Activated CD8-positive, alpha-beta memory T cell treated with anti-CD3 and anti-CD28 coated beads, Interleukin-2, amount 50 U/mL, for 24 hours (primary cell): ENCODE results near the gene TMEM69.
"Not testable (repeated sequence)": the region's sequence is repeated elsewhere in the genome, so short reads cannot be mapped to it uniquely, and the experiment has no call there.

Source experiments
- DNase-seq: peaks from one replicate; pipeline ENCODE4 v3.0.0-alpha.2; 2020; ENCODE audit errors: extremely low read depth

Gene TMEM69

DNA sequence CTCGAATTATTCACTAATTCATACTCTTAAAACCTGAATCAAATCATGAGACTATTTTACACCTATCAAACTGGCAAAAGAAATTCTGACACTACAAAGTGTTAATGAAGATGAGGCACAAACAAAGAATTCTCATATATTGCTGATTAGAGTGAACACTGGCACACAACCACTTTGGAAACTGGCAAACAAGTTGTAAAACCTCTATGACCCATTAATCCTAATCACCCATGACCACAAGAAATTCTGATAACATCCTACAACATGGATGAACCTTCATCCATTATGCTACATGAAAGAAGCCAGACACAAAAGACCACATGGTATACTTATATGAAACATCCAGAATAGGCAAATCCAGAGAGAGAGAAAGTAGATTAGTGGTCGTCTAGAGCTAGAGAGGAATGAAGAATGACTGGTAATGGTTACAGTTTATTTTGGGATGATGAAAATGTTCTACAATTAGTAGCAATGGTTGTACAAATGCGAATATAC is 10.2 kb upstream of the TMEM69 start:
- no peak for DNase-seq

DNA sequence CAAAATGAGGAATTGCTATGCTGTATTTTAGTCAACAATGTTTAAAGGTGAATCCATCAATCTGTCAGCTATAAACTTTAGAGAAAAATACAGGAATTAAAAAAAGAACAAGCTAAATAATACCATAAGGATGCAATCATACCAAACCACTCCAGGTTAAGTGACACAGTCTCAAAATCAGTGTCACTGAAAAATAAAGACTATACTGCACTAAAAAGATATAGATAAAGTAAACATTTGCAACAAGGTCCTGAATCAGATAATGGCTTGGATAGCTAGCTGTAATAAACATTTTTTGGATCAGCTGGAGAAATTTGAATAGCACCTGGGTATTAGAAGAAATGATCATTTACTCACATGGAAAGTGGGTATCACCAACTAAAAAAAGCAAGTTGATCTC is 9.5 kb upstream of the TMEM69 start:
- DNase-seq = no peak

DNA sequence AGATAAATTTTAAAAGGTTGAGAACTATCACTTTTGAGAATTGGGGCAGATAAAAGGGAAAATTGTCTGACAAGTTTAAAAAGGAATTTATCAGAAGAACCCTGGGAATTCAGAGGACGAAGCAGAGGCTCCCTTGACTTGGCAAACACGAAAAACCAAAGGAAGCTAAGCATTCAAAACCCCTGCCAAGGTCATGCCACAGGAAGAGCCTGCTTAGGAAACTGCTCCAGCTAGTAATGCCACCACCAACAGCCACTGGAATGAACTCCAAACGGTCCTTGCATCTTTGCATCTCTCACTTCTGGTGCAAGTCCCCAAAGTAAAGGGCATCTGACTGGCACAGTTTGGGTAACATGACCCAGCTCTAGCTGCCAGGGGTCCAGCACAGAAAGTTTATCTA is 8.9 kb upstream of the TMEM69 start:
- DNase-seq = no peak

DNA sequence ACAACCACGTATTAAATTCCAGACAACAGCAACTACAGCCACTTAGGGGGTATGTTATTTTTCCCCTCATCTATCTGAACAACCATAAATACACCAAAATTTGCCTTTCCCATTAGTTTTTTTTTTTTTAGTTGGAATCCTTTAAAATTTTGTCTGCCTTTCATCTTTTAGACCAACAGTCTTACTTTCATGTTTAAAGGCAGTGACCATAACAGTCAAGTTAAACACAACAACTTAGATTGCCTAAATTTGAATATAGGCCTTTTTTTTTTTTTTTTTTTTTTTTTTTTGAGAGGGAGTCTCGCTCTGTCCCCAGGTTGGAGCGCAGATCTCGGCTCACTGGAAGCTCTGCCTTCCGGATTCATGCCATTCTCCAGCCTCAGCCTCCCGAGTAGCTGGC is 5.0 kb upstream of the TMEM69 start:
- DNase-seq = no peak

DNA sequence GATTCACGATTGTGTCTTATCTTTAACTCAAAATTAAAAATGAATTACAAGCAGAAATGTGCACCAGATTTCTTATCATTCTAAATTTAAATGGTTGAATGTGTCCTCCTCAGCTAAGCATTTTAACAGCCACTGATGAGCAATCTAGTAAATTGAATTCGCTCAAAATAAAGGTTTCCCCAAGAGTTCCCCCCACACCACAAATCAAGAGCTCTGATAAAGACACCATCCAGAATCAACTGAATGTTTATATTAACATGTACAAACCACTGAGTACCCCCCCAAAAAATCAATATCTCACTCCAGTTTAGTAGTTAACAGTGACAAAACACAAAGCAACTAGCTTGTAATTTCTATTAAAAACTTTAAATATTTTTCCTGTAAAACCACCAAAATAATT is 3.6 kb upstream of the TMEM69 start:
- no peak for DNase-seq

DNA sequence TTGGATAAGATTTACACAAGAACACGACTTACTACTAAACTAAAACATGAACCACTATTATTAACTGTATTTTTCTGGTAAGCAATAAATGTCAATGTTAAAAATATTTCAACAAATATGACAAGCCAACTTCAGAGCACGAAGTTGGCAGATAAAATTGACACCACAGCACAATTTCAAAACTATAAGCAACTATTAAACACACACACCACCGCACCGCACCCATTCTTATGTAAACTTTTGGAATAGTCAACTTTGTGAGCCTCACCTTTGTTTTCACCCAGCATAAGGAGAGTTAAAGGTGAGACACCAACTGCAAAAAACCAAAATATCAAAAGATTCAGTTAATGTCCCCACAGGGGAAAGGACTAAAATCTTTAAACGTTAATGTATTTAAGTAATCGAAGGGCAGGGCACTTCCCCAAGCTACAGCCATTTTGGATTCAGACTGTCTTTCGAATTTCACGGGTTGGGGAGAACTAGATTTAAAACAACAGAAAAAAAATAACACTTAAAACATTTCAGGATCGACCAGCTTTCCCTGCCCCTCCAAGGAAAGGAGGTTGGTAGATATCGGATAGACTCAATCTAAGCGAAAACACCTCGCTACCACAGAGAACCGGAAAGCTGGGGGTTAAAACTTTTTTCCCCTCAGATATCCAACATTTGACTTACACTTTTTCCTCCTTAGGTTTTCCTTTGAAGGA is 2.5 kb upstream of the TMEM69 start:
- DNase-seq = no peak

DNA sequence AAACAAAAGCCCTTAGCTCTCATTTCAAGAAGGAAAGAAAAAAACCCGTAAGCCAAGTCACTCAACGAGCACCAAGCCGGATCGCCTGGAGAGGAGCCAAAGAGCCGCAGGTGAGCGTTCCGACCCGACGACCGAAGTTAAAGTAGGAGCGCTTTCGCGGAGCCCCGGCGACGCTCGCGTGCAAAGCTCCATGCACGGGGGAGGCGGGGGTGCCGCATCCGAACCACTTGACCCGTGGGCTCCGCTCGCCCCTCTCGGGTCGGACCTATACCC is 2.0 kb upstream of the TMEM69 start:
- peak; percentile 23 for DNase-seq

DNA sequence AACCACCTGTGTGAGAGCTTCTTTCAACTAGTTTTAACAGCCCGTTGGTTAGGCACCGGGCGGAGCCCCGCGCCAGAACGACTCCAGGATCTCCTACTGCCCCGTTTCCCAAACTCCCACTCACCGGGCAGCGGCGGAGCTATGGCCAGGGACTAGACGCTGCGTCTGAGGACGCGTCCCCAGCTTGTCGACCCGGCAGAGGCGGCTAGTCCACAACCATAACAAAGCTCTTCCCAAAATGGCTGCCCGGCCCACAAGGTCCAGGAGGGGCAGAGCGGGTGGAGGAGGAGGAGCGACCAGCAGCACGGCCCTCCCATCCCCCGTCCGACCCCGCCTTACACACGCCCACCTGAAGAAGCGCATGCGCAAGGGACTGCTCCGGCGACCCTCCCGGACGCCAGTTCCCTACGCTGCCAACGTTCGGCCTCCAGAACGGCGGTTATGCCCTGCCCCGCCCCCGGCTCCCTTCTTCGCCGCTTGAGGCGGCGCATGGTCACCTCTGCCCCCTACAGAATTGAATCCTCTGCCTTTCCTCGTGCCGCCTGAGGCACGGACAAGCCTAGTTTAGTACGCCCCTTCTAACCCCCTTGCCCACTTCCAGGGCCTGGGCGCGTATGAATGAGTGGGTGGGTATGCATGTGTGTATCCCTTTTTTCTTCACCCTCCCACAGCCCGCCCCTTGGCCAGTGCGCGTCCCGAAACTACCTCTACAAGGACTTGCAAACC is 1.5 kb upstream of the TMEM69 start, which contains the start of gene GPBP1L1:
GPBP1L1 (minus strand) TSS at position 246 of the 726 bp plus-strand sequence. CDS start 27,446 bp downstream, outside the sequence.
- DNase-seq = peak; percentile 96

DNA sequence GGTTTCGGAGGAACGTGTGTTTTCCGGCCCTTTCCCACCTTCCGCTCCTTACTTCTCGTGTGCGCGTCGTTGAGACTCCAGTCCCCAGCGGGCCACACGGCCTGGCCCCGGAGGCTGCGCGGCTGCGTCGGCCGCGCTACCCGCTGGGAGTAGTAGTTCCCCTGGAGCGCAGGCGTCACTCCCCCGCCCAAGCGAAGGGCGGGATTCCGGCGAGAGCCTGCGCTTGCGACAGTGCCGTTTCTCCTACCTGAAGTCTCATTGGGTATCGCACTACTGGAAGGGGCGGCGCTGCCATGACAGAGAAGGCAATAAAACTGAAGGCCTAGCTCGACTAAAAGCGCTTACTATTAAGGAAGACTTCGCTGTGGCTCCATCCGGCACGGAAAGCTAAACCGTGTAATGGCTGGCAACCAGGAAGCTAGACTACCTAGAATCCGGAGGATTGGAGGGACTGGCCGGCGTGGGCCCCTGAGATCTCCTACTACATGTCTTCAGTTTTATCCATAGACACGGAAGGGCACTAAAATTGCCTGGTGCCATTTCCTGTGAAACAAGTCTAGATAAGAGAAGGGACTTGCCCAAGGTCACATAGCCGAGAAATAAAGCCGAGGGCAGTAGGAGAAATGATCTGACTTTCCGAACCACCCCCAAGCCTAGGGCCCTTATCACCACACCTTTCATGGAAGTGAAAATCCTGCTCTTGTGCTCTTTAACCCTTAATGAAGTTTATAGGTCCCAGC is 797 bp upstream of the TMEM69 start:
- peak; percentile 93 for DNase-seq

DNA sequence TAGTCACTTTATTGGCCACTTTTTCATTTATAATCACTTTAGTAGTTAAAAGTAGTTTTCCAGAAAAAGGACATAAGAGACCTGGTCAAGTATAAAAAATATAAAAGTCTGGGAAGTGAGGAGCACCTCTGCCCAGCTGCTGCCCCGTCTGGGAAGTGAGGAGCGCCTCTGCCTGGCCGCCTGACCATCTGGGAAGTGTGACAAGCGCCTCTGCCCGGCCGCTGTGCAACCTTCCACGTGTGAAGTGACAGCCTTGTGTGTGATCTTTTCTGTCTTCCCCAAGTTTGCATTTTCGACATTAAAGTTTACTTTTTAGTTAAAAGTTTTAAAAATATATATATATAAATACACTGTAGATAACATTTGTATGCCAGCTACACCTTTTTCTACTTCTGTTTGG is 5.8 kb downstream of the TMEM69 start:
- not testable (repeated sequence) for DNase-seq

DNA sequence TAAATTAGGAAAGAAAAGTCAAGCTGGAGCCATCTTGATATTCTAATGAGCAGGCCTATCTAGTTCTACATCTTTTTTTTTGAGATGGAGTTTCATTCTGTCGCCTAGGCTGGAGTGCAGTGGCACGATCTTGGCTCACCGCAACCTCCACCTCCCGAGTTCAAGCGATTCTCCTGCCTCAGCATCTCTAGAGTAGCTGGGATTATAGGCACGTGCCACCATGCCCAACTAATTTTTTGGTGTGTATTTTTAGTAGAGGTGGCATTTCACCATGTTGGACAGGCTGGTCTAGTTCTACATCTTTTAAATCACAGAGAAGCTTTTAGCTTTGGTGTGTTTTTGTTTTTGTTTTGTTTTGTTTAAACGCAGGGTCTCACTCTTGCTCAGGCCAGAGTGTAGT is 6.8 kb downstream of the TMEM69 start:
- no peak for DNase-seq

DNA sequence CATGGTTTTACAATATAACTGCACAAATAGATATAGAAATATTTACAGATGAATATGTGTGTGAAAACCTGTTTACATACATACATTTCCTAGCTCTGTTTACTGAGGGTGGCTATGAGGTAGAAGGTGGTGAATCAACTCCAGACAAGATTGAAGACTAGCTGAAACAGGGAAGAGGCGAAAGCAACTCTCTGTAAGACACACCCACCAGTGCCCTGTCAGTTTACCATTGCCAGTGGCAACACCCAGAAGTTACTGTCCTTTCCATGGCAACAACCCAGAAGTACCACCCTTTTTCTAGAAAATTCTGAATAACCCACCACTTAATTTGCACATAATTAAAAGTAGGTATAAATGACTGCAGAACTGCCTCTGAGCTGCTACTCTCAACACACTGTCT is 16.7 kb downstream of the TMEM69 start:
- no peak for DNase-seq

DNA sequence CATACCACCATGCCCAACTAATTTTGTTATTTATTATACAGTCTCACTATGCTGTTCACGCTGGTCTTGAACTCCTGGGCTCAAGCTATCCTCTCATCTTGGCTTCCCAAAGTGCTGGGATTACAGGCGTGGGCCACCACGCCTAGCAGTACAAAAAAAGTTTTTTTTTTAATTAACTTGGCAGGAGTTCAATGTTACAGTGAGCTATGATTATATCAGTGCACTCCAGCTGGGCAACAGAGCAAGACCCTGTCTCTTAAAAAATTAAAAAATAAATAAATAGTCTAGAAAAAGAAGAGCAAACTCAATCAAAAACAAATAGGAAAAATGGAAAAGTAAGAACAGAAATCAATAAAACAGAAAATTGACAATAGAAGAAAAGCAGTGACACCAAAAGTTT is 25.7 kb downstream of the TMEM69 start:
- no peak for DNase-seq

DNA sequence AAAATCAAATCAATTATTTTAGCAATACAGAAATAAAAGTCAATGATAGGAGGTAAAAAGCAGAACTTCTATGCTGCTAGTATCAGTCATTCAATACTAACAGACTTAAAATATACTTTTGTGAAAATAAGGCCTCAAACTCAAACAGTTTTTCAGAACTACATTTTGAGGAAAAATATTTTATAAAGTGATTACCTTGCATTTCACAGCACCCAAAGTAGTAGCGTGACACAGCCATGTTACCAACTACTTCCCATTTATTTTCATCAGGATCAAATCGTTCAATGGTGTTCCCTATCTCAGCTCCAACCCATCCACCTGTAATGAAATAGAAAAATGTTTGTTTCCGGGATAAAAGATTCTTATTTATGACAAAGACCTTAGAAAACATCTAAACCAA is 28.7 kb downstream of the TMEM69 start:
- DNase-seq = no peak

DNA sequence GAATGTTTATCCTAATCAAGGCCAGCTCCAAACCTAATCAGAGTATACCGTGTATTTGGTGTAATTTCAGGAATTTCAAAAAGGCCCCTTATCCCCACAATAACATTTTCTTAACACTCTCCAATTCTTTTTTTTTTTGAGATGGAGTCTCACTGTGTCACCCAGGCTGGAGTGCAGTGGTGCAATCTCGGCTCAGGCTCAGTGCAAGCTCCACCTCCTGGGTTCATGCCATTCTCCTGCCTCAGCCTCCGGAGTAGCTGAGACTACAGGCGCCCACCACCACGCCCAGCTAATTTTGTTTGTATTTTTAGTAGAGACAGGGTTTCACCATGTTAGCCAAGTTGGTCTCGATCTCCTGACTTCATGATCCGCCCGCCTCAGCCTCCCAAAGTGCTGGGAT is 29.4 kb downstream of the TMEM69 start:
- not testable (repeated sequence) for DNase-seq

DNA sequence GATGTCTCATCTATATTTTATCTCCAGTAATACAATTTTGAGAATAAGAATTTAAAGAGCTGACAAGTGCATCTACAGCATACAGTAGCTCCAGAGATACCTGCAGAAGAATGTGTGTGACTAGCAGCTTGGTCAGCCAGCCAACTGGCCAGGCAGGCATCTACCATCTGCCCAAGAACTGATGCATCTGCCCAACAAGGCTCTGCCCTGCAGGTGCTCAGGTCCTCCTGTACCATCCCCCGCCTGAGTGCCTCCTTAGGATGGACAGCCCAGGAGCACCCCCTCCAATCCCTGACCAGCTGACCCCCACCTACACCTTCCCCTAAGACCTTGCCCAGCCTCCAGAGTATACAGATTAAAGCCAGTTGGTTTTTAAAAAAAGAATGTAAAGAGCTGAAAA is 30.3 kb downstream of the TMEM69 start:
- DNase-seq = no peak

DNA sequence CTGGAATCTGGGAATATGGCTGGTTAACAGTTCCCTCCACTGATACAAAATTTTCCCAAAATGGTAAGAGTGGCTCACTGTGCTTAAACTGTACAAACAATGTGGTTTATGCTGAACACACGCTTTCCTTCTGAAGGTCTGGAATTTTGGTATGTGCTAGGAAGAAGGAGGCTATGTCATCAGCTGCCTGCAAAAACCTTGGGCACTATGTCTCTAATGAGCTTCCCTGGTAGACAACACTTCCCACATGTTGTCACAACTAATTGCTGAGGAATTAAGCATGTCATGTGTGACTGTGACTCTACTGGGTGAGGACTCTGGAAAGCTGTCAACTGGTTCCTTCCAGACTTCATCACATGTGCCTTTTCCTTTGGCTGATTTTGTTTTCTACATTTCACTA is 33.2 kb downstream of the TMEM69 start:
- no peak for DNase-seq

DNA sequence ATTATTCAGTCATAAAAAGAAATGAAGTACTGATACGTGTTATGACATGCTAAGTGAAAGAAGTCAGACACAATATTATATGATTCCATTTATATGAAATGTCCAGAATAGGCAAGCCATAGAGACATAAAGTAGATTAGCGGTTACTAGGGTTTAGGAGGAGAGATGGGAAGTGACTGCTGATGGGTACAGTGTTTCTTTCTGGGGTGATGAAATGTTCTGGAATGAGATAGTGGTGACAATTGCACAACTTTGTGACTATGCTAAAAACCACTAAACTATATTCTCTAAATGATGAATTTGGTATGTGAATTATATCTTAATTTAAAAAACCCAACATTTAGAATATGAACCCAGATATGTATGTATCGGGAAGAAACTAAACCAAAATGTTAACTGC is 34.8 kb downstream of the TMEM69 start:
- no peak for DNase-seq

DNA sequence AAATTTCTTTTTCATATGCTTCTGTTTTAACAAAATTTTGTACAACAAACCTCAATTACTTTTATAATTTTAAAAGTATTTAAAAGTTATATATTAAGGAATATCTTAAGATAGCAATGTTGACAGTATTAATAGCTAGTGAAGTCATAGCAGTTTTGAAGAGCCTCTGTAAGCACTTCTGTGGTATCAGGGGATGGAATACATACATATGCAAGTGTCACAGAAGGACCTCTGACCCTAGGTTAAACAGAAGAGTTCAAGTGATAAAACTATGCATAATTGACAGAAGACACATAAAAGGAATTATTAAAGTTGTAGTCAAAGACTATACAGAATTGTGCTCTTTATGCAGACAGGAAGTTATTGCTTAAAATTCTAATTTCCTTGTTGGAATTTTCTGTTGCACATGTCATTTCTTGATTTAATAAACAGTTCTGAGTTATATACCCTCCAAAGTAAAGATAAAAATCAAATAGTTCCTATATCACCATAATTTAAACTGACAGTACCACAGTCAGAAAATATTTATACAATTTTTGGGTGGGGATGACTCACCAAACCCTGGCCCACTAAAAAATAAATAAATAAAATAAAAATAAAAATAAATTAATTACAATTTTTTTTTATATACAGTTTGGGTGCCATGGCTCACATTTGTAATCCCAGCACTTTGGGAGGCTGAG is 35.4 kb downstream of the TMEM69 start:
- DNase-seq = no peak

DNA sequence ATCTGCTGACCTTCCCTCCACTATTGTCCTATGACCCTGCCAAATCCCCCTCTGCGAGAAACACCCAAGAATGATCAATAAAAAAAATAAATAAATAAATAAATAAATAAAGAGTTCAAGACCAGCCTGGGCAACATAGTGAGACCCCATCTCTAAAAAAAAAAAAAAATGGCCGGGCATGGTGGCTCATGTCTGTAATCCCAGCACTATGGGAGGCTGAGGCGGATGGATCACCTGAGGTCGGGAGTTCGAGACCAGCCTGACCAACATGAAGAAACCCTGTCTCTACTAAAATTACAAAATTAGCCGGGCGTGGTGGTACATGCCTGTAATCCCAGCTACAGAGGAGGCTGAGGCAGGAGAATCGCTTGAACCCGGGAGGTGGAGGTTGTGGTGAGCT is 38.0 kb downstream of the TMEM69 start:
- not testable (repeated sequence) for DNase-seq

DNA sequence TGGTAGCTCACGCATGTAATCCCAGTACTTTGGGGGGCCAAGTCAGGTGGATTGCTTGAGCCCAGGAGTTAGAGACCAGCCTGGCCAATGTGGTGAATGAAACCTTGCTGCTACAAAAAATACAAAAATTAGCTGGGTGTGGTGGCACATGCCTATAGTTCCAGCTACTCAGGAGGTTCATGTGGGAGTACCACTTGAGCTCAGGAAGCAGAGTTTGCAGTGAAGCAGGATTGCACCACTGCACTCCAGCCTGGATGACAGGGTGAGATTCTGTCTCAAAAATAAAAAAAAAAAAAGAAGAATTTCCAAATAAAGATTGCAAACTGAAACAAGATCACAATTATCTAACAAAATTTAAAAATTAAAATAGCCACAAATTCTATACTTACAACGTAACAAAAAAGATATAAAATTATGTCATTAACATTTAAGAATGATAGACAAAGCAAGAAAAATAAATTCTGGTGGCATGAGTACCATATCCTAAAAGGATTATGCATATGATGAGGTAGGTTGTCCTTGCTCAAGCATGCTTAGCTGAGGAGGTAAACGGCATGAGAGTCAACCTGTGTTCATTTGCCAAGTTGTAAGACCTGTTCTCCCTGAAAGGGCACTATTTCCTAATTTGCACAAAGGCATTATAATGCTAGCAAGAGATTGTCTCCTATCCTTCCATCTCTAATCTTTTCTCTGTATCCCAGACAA is 42.2 kb downstream of the TMEM69 start:
- DNase-seq = no peak
